Ovary (tissue), 3 donors: ENCODE results near the gene RBM33.

ENCODE experiments used
- CTCF ChIP-seq, 3 donors: fragments of 450-650 bp in 2 of 3; fragments of 200-600 bp in 1 of 3; IDR thresholded peaks; one replicate each; pipeline versions ENCODE4 v1.5.1 to v1.8.0; 2016 to 2022; ENCODE audit warnings: antibody characterized with exemption in 3 of 3, mild to moderate bottlenecking in 1 of 3
- EP300 ChIP-seq: sonication (generic); formaldehyde crosslinking; IDR thresholded peaks from one replicate; pipeline ENCODE4 v1.6.1; 2017; ENCODE audit warnings: antibody characterized with exemption
- POLR2A ChIP-seq: fragments of 450-650 bp; IDR thresholded peaks from one replicate; pipeline ENCODE4 v1.6.1; 2017; ENCODE audit warnings: antibody characterized with exemption, mild to moderate bottlenecking, moderate library complexity
- donor health status: DM: no; HTN: no; CAD: no.

- TF ChIP-seq CTCF (IDR thresholded peaks at IDR 0.05) = no peak
- no peak for TF ChIP-seq POLR2A
- TF ChIP-seq EP300 = no peak
These were observed 170.1 kb downstream of the RBM33 start for GRCh38 chr7:155814316-155815276.
